ENCODE data around the gene MCHR2. TPM values are rescaled to one million over a fixed set of nuclear protein-coding genes. Genes with fewer than 3 reads are reported as not detected.
A peak's percentile ranks its signal among the peaks of the same experiment; 100 is the strongest.

Gene MCHR2
- total RNA-seq, 1 experiment from 2014 or later, result not detected

DNA sequence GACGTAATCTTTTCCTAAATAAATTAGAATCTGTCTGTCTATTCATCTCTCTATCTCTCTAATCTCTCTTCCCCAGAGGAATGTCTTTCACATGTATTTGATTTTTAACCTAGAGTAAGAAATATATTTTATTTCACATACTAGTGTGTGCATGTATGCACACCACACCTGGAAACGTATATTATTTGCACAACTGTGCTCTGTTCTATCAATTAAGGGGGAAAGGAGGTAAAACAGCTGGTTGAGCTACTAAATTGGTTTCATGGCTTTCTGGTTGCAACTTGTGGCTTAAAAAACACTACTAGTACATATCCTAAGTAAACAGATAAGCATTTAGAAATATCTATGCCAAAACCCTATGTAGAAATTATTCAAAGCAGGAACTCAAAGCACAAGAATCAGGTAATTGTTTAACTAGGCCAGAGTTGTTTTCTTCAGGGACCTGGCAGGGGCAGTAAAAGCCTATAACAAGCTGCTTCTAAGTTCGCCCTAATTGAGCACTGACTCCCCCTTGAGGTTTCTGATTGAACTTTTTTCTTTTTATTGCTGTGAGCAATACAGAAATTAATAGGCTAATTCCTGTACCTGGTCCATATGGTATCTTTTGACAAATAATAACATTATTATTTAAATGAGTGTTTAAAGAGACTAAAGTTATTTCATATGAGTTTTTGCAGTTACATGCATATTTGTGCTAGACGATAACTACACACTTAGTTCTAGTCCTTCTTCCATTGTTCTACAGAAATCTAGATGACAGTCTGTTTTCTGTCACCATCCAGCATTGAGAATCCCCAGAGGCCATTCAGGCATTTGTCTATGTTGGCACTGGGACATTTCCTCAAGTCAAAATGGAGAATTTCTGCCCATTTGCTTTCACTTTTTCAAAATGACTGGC, 88.6 kb downstream of the MCHR2 start:
- peak; percentile 39 for DNase-seq (ENCODE audit: low spot score)

DNA sequence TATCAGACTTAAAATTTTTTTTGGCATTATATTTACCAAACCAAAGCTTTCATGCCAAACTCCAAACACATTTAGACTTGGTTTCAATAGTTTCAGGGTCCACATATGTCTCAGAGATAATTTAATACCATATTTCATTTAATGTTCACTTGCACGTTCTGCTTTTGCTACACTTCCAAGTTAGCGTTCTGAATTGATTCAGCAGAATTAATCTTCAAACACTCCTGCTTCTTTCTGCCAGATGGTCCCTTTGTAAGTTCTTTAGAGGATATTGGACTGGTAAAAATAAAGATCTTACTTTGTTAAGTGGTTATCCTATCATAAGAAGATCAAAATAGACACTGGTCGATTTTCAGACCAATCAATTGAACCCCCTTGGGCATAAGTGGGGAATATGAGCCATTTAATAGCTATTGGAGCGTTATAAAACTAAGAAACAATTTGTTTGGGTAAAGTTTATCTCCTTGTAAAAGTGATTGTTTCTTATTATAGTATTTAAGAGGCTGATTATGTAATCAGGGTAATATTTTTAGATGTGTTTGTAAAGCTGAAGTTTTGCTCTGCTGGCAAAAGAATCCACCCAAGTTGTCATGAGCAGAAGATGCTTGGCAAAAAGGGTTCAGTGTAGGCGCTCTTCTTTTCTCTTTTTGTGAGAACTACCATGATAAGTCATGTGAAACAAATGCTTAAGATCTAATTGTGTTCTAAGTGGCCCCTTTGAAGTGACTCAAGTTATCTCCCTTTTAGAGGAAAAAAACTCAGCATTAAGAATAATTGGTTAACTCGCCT, 92.2 kb downstream of the MCHR2 start:
- DNase-seq (ENCODE audit: low spot score), result no peak

DNA sequence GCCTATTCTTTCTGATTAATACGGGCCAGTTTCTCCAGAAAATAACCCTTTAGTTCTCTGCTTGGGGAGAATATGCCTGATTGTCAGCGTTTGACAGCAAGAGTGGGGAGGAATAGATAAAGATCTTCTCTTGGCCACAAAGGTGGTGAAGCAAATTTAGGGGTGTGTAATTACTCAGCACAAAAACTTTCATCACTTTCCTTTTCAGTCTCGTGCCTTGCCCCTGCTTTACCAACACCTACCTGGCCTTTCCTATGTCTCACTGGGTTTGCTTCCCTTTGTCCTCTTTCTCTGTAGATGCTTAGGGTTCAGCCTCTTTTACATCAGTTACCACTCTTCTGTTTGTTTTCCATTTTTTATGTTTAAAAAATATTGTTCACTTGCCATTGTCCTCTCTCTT, 99.2 kb downstream of the MCHR2 start:
- DNase-seq (ENCODE audit: low spot score), result no peak

DNA sequence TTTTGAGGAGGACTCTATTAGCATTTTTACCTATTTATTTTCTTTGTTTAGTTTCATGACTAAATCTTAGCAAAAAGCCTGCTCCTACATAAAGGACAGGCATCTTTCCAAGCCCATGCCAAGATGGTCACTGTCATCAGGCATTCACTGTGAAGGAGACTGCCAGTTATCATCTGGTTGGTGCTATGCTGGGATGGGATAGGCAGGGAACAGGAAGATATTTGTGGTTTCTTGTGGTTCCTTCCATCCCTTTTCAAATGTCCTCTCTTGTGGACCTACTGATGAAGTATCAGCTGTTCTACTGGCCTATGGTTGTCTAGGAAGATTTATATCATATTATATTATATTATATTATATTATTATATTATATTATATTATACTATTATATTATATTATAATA, 107.0 kb downstream of the MCHR2 start:
- DNase-seq (ENCODE audit: low spot score), result no peak

DNA sequence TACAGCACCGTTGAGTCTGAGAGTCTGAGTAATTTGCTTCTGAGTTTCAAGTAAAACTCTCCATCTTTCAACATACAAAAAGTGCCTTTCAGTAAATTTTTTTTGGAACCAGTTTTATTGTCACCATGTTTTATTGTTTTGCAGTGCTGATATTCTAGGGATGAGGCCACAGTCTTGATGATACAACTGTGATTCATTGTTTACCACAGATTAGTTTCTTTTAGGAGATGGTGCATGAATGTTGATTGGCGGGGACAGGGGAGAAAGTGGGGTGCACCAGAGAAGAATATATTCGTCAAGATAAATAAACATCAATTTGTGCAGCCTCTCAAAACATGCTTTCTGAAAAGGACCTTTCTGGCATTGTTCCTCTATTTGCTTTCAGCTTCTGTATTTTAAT, 109.0 kb downstream of the MCHR2 start:
- no peak for DNase-seq (ENCODE audit: low spot score)

DNA sequence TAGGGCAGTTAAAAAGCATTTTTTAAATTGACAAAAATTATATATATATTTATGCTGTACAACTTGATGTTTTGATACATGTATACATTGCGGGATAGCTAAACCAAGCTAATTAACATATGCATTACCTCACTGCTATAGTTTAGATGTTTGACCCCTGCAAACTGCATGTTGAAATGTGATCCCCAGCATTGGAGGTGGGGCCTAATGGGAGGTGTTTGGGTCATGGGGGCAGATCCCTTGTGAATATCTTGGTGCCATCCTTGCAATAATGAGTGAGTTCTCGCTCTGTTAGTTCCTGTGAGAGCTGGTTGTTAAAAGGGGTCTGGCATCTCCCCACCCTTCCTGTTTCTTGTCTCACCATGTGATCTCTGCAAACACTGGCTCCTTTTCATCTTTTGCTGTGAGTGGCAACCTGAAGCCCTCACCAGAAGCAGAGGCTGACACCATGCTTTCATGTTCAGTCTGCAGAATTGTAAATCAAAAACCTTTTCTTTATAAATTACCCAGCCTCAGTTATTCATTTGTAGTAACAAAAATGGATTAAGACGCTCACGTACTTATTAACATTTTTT, 111.8 kb downstream of the MCHR2 start:
- no peak for DNase-seq (ENCODE audit: low spot score)

DNA sequence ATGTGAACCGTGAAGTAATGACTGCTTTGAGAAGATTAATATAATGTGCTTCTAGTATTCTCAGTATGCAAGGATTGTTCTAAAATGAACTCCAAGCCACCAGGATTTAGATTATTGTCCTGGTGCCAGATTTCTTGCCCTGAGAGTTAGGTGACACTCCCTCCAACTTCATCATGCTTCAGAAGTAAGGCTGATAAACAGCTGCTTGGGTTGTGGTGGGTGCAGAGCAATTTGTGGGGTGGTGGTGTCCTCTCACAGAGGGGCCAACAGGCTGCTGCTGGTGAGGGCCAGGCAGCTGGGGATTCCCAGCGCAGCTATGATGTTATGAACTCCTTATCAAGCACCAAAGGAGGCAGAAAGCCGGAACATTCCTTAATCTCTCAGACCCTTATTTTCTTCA, 114.6 kb downstream of the MCHR2 start:
- no peak for DNase-seq (ENCODE audit: low spot score)

DNA sequence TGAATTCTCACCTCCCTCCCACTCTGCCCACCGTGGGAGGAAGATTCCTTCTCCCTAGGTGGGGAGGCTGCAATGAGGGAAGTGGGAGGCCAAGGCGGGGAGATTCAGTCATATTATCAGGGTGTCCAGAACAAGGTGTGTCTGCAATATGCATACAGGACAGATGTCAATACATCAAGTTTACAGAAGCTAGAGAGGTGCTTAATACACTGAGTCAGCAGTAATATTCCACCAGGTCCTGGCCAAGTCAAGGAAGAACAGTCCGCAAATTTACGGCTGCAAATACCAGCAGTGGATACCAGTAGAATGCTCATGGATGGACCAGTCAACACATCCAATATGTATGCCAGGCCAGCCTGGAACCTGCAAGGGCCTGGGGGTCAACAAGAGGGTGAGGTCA, 119.0 kb downstream of the MCHR2 start:
- DNase-seq (ENCODE audit: low spot score), result no peak

DNA sequence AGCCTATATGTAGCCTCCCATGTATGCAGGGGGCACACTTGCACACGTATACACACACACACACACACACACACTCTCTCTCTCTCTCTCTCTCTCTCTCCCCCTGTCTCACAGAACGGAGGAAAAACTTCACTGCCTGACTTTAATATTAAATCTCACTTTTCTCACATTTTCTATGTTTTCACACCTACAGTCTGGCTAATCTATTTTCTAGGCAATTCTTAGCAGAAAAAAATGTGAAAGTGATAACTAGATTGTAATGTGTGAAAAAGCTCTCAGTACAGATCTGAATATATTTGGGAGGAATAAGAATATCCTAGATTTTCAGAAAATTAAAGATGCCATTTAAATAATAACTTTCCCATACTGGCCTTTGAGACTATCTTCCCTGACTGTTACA, 120.9 kb downstream of the MCHR2 start:
- no peak for DNase-seq (ENCODE audit: low spot score)

DNA sequence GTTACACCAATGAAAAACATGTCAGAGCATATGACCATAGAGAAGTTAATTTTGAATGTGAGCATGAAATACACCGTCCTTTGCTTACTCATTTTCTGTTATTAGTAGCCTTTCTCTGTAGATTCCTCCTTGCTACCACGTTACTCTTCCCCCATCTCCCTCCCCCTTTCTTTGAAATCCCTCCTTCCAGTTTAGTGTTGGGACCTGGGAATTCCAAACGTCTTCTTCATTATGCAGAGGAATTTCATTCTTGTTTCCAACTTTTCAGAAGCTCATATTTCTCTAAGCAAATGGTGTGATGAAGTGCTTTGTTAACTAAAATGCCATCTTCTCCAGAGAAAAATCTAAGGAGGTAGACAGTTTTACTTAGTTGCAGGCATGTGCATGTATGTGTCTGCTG, 122.4 kb downstream of the MCHR2 start:
- no peak for DNase-seq (ENCODE audit: low spot score)

Data from H4 (cell line).